Hematopoietic multipotent progenitor cell (in vitro differentiated cells): ENCODE measurements around the gene NUTM2A. TPM values are rescaled to one million over a fixed set of nuclear protein-coding genes. Genes with fewer than 3 reads are reported as not detected.
"Not testable (repeated sequence)": the region's sequence is repeated elsewhere in the genome, so short reads cannot be mapped to it uniquely, and the experiment has no call there.

Experiments
- DNase-seq, 3 donors: peaks; one replicate each; pipeline ENCODE4 v3.0.0-alpha.2; 2011 to 2015; ENCODE audit warnings: low read depth in 2 of 3, low spot score in 2 of 3
- total RNA-seq: library from RNA; depleted of rRNA; stranded (reverse); fragments of >200 nt; gene quantifications from one replicate; pipeline ENCODE4 v1.2.3, GENCODE V29; 2012

NUTM2A gene
- total RNA-seq = 1.1 TPM

GRCh38 chr10:87225148-87225547 lies at the start of gene NUTM2A:
Gene NUTM2A, plus strand, starts transcription at chr10:87225448. Its CDS starts 383 bp downstream, at chr10:87225831.
- DNase-seq = not testable (repeated sequence)

- DNase-seq = not testable (repeated sequence)
Measured at GRCh38 chr10:87177587-87177986, 47.7 kb upstream of the NUTM2A start.

GRCh38 chr10:87184421-87184820 lies 40.8 kb upstream of the NUTM2A start:
- DNase-seq = not testable (repeated sequence)

- DNase-seq = not testable (repeated sequence)
Measured at GRCh38 chr10:87186016-87186415, 39.2 kb upstream of the NUTM2A start.

GRCh38 chr10:87187573-87187972 lies 37.7 kb upstream of the NUTM2A start:
- not testable (repeated sequence) for DNase-seq

GRCh38 chr10:87191841-87192240 lies 33.4 kb upstream of the NUTM2A start:
- not testable (repeated sequence) for DNase-seq

- DNase-seq = peak in 1 of 3 donors; percentile 11
Measured at GRCh38 chr10:87200924-87201323, 24.3 kb upstream of the NUTM2A start.

GRCh38 chr10:87204801-87205200 lies 20.4 kb upstream of the NUTM2A start:
- DNase-seq = peak in 1 of 3 donors; percentile 41

- DNase-seq = not testable (repeated sequence)
Measured at GRCh38 chr10:87206922-87207321, 18.3 kb upstream of the NUTM2A start.

- not testable (repeated sequence) for DNase-seq
Measured at GRCh38 chr10:87210309-87210708, 14.9 kb upstream of the NUTM2A start.

- not testable (repeated sequence) for DNase-seq
Measured at GRCh38 chr10:87211848-87212247, 13.4 kb upstream of the NUTM2A start.

- not testable (repeated sequence) for DNase-seq
Measured at GRCh38 chr10:87213150-87213765, 12.0 kb upstream of the NUTM2A start.

GRCh38 chr10:87213806-87214205 lies 11.4 kb upstream of the NUTM2A start:
- not testable (repeated sequence) for DNase-seq

GRCh38 chr10:87216120-87216519 lies 9.1 kb upstream of the NUTM2A start:
- DNase-seq = peak in 1 of 3 donors; percentile 9

GRCh38 chr10:87219370-87219769 lies 5.9 kb upstream of the NUTM2A start:
- DNase-seq = not testable (repeated sequence)

- DNase-seq = not testable (repeated sequence)
Measured at GRCh38 chr10:87222789-87223188, 2.5 kb upstream of the NUTM2A start.

GRCh38 chr10:87228247-87228646 lies 3.0 kb downstream of the NUTM2A start:
- DNase-seq = not testable (repeated sequence)

GRCh38 chr10:87229211-87229610 lies 4.0 kb downstream of the NUTM2A start:
- not testable (repeated sequence) for DNase-seq

GRCh38 chr10:87234854-87235253 lies 9.6 kb downstream of the NUTM2A start:
- DNase-seq = not testable (repeated sequence)

GRCh38 chr10:87237244-87237643 lies 12.0 kb downstream of the NUTM2A start:
- not testable (repeated sequence) for DNase-seq

- not testable (repeated sequence) for DNase-seq
Measured at GRCh38 chr10:87239346-87239808, 14.1 kb downstream of the NUTM2A start.

GRCh38 chr10:87242192-87242591 lies 16.9 kb downstream of the NUTM2A start:
- not testable (repeated sequence) for DNase-seq
